Heart right ventricle (tissue), 16 donors: ENCODE results near the gene IFI6. TPM values are rescaled to one million over a fixed set of nuclear protein-coding genes. Genes with fewer than 3 reads are reported as not detected.

Experiments
- ATAC-seq, 8 donors: fragments of 200-7000 bp; cut with Tn5 transposase; one replicate each; pipeline ENCODE4 v1.9.1; 2020; ENCODE audit warnings: mild to moderate bottlenecking in 8 of 8, moderate library complexity in 8 of 8, moderate number of reproducible peaks in 1 of 8
- DNase-seq, 2 donors: peaks; one replicate each; pipeline ENCODE4 v3.0.0-alpha.2; 2020
- H3K27ac ChIP-seq, 10 donors: fragments of 200-600 bp; sonication (generic) in 2 of 10; one replicate each; pipeline versions ENCODE4 v1.5.0 to v1.8.0; 2020 to 2022; ENCODE audit warnings: mild to moderate bottlenecking in 3 of 10
- H3K27me3 ChIP-seq, 7 donors: fragments of 200-600 bp; one replicate each; pipeline ENCODE4 v1.8.0; 2021 to 2022; ENCODE audit warnings: mild to moderate bottlenecking in 2 of 7
- H3K36me3 ChIP-seq, 9 donors: fragments of 200-600 bp; sonication (generic) in 1 of 9; one replicate each; pipeline versions ENCODE4 v1.5.0 to v1.8.0; 2020 to 2022; ENCODE audit warnings: mild to moderate bottlenecking in 2 of 9
- H3K4me1 ChIP-seq, 9 donors: fragments of 200-600 bp; sonication (generic) in 1 of 9; one replicate each; pipeline versions ENCODE4 v1.5.0 to v1.8.0; 2020 to 2022; ENCODE audit warnings: mild to moderate bottlenecking in 4 of 9
- H3K4me3 ChIP-seq, 10 donors: fragments of 200-600 bp; sonication (generic) in 2 of 10; one replicate each; pipeline versions ENCODE4 v1.5.0 to v1.8.0; 2020 to 2022; ENCODE audit warnings: mild to moderate bottlenecking in 7 of 10, moderate library complexity in 2 of 10
- H3K9me3 ChIP-seq, 11 donors: fragments of 200-600 bp in 10 of 11; sonication (generic) in 2 of 11; one replicate each; pipeline versions ENCODE4 v1.5.0 to v1.8.0; 2013 to 2022; ENCODE audit warnings: mild to moderate bottlenecking in 2 of 11, control low read depth in 1 of 11, moderate library complexity in 1 of 11
- CTCF ChIP-seq, 9 donors: fragments of 200-600 bp; sonication (generic) in 2 of 9; IDR thresholded peaks; one replicate each; pipeline versions ENCODE4 v1.5.0 to v1.8.0; 2021 to 2022; ENCODE audit warnings: antibody characterized with exemption in 9 of 9, mild to moderate bottlenecking in 5 of 9, moderate library complexity in 1 of 9
- WGBS, 2 donors: extraction: QIAGEN DNeasy Blood & Tissue Kit; methylation state at CpG; one replicate each; pipeline ENCODE4 v1.1.7; 2013; ENCODE audit warnings: inconsistent platforms in 1 of 2; 5-methylcytosine and 5-hydroxymethylcytosine counted together
- intact Hi-C, 10 donors: fragments of 100-400 bp; cut with DNase I; formaldehyde crosslinking; loops; one replicate each; pipeline versions ENCODE4 v1.11.1 to v1.14.2; 2022
- polyA plus RNA-seq, 2 donors: library from polyadenylated mRNA; stranded (reverse); fragments of 200-250 nt; gene quantifications; one replicate each; pipeline ENCODE4 v1.2.3, GENCODE V29; 2013
- total RNA-seq, 10 donors: library from RNA; stranded (reverse); fragmentation: NEBNext Ultra II Directional in 3 of 10; extraction: Animal tissue kit (Norgen Biotek cat#: 25700) in 3 of 10; gene quantifications; one replicate each; pipeline versions ENCODE4 v1.2.1 to v1.2.4, GENCODE V29; 2021 to 2023
- donor health status: Arrhythmogenic right ventricular cardiomyopathy.
- donor health status: ischemic (EF 13 %, LVEDD 7.1; RV severe dilation, severe dysfunction).
- donor health status: healthy with polysubstance abuse.
- donor health status: DM: no; HTN: yes; CAD: no.
- donor health status: DM: no; HTN: no; CAD: no.
- donor health status: ischemic (EF 25% LVEDD 6.9; RV normal size, moderate dysfunction).
- donor health status: ischemic (EF 25% LVEDD 5.7; RV mildly dilated, moderate dysfunction).
- donor health status: healthy.
- donor health status: DM: yes; HTN: yes; CAD: no.
- donor health status: Ischemic cardiomyopathy.
- donor health status: ischemic (EF 35%, LVEDD 5.7; RV mildly dilated, moderate dysfunction).
- donor health status: nonischemic (EF 11% LVEDD 7.7; RV severe dilation, severe dysfunction).
- donor health status: DM: yes; HTN: yes; CAD: no.
- donor health status: PGD.
- donor health status: ischemic (EF 29% LVEDD 5.4; RV normal size, mild dysfunction).
- donor health status: nonischemic (EF 23%, LVEDD 6.1; RV moderate dilation, normal function).

IFI6 gene
- total and polyA plus RNA-seq, 12 donors = 24.2 to 143 (median 48.5) TPM

- ATAC-seq (no peak), DNase-seq (no peak)
- Histone ChIP-seq H3K27ac (peak overlapping the region in 4 of 10 donors; percentile 26 to 98 (median 94)), H3K4me3 (no peak overlapping the region), H3K4me1 (peaks cover 8 to 60% (median 41%) of the 10 kb centered on the region in 9 donors), H3K36me3 (peaks cover 0 to 19% (median 0%) of the 10 kb centered on the region in 9 donors), H3K9me3 (no peaks in the 10 kb centered on the region), H3K27me3 (no peaks in the 10 kb centered on the region)
- no peak for TF ChIP-seq CTCF (IDR thresholded peaks at IDR 0.05)
- intact Hi-C loops = loop anchor here (1.0 to 10.0 kb wide), 12 partner anchors 17 to 359 kb away; partner anchors contain the start of gene GPR3 (in 1 of the 10)
- WGBS, 2 donors = 97 to 98% methylated on average over 8 of the region's 8 CpGs
Measured at GRCh38 chr1:27661412-27662075, 10.4 kb downstream of the IFI6 start.

GRCh38 chr1:27660300-27660835 lies 11.6 kb downstream of the IFI6 start:
- no peak for TF ChIP-seq CTCF (IDR thresholded peaks at IDR 0.05)
- ATAC-seq (no peak), DNase-seq (no peak)
- Histone ChIP-seq H3K27me3 (no peaks in the 10 kb centered on the region), H3K4me1 (peaks cover 17 to 72% (median 52%) of the 10 kb centered on the region in 9 donors), H3K9me3 (no peaks in the 10 kb centered on the region), H3K36me3 (peaks cover 0 to 7% (median 0%) of the 10 kb centered on the region in 9 donors), H3K27ac (peak overlapping the region; percentile 93 to 98 (median 97)), H3K4me3 (peak overlapping the region in 9 of 10 donors; percentile 42 to 71 (median 59))
- intact Hi-C loops = loop anchor here in 9 of 10 donors (1.0 to 10.0 kb wide), 9 partner anchors 29 to 358 kb away; partner anchors contain the start of gene GPR3 (in 1 of the 9)
- 57 to 64% methylated on average over 10 of the region's 10 CpGs for WGBS, 2 donors

- WGBS, 2 donors = 5 to 7% methylated on average over 75 to 78 of the region's 78 CpGs
- DNase-seq (peak; percentile 93 to 95), ATAC-seq (peak; percentile 84 to 91 (median 86))
- TF ChIP-seq CTCF (IDR thresholded peaks at IDR 0.05) = no peak
- H3K27ac ChIP-seq = peak overlapping the region; percentile 93 to 98 (median 97)
- peak overlapping the region; percentile 11 to 71 (median 58) for H3K4me3 ChIP-seq
- H3K36me3 ChIP-seq = peaks cover 0 to under 1% (median 0%) of the 10 kb centered on the region in 9 donors
- H3K9me3 ChIP-seq = no peaks in the 10 kb centered on the region
- H3K4me1 ChIP-seq = peaks cover 18 to 74% (median 58%) of the 10 kb centered on the region in 9 donors
- intact Hi-C loops = loop anchor here in 9 of 10 donors (1.0 to 10.0 kb wide), 9 partner anchors 28 to 357 kb away; partner anchors contain the start of gene GPR3 (in 1 of the 9)
- no peaks in the 10 kb centered on the region for H3K27me3 ChIP-seq
Measured at GRCh38 chr1:27659497-27660299, 12.3 kb downstream of the IFI6 start.

- Histone ChIP-seq H3K27ac (peak overlapping the region; percentile 93 to 98 (median 97)), H3K36me3 (no peaks in the 10 kb centered on the region), H3K9me3 (no peaks in the 10 kb centered on the region), H3K4me1 (peaks cover 18 to 70% (median 55%) of the 10 kb centered on the region in 9 donors), H3K4me3 (peak overlapping the region in 8 of 10 donors; percentile 55 to 71 (median 60)), H3K27me3 (no peaks in the 10 kb centered on the region)
- WGBS, 2 donors = 48 to 51% methylated on average over 7 of the region's 7 CpGs
- DNase-seq = no peak
- intact Hi-C loops = no loop called here
- peak in 3 of 8 donors; percentile 6 to 16 (median 13) for ATAC-seq
- no peak for TF ChIP-seq CTCF (IDR thresholded peaks at IDR 0.05)
Measured at GRCh38 chr1:27658951-27659496, 13.0 kb downstream of the IFI6 start.
